Measurements from ENCODE around the gene DENND1A.

The DENND1A gene

DNA sequence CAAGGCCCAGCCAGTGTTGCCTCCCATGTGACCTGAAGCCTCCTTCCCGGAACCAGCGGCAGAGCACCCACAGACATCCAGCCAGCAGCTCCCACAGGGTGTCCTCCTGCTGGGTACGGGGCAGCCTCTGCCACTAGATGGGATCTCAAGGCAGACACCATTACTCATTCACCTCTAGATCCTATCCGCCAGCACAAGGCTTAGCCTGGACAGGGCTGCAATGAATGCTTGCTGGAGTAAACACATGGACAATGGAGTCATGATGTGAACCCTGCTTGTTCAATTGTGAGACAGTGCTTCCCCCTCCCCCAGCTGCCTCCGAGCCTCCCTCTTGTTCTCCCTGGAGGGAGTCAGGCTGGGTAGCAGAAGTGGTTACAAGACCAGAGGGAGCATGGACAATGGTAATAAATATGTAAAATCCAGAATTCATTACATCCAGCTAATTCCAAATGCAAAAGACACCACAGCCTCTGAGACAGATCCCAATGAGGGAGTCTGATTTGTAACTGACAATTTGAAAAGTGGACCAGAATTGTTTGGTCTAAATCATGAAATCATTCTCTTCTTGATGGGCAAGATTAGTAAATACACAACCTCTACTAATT lies 441.9 kb downstream of the DENND1A start:
- no peak for DNase-seq (ENCODE audit: low spot score)

DNA sequence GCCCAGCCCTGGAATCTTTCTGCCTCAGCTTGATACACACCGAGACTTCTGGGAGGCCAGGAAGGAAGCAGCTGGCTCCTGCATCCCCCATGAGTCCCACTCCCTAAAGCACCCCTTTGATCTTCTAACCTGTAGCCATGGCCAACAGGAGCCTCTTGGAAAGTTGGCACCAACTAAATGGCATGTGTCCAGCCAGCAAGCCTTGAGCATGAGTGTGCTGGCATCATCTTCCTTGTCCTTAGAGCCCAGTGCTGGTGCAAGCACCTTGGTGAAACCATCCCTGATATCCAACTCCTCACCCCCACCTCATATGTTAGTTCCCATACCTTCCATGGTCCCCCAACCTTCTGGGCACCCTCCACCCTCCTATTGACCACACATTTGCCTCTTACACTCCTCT lies 443.5 kb downstream of the DENND1A start:
- DNase-seq (ENCODE audit: low spot score): no peak

DNA sequence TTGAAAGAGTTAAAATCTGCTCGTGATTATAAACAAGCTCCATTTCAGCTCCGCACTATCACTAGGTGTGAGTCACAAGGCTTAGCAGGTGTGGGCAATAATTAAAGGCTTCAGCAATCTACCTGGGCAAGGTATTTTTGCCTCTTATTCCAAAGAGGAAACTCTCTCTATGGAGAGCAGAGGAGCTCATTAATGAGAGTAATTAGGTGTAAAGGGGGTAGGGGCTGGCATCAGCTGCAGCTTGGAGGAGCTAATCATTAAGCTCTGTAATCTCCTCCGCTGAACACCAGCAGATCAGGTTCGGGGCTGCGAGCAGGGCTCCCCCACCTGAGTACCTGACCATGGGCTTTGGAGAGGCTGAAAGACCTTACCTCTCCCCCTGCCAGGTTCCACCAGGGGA lies 444.7 kb downstream of the DENND1A start:
- no peak for DNase-seq (ENCODE audit: low spot score)

DNA sequence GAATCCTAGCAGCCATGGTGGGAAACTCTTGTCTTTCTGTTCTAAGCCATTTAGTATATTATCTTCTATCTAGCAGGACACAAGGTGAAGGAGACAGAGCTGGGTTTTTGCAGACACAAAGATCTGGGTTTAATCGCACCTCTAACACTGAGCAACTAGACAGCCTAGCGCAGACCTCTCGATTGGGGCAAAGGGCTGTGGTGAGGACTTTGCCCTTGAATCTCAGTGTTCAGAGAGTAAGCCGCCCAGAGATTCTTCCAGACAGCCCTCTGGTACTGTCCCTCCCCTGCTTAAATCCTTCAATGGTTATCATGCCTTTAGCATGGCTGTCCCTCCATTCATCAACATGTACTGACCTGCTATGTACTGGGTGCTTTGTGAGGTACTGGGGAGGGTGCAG lies 445.8 kb downstream of the DENND1A start:
- no peak for DNase-seq (ENCODE audit: low spot score)

DNA sequence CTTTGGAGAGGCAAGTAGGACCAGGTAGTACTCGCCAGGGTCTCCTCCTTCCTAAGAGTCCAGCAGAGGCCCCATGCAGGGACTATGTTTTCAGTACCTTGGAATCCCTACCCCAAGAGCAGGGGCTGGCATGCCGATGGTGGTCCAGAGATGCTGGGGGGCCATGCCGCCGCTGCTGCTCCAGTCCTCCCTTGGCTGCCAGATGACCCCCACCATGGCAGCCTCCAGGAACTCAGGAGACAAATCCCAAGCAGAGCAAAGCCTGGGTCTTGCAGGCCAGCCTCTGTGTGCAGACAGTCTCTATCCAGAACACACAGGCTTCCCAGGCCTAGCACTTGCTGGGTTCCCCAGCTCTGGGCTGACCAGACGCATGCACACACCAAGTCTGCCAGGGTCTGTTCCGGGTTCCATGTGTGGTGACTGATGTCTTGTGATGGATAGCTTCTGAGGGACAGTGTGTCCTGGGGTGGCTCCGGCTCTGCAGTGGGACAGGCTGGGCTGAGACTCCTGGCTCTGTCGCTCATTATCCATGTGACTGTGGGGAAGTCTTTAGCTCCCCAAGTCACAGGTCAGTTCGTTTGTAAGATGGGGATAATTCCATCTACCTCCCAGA lies 446.6 kb downstream of the DENND1A start:
- no peak for DNase-seq (ENCODE audit: low spot score)

DNA sequence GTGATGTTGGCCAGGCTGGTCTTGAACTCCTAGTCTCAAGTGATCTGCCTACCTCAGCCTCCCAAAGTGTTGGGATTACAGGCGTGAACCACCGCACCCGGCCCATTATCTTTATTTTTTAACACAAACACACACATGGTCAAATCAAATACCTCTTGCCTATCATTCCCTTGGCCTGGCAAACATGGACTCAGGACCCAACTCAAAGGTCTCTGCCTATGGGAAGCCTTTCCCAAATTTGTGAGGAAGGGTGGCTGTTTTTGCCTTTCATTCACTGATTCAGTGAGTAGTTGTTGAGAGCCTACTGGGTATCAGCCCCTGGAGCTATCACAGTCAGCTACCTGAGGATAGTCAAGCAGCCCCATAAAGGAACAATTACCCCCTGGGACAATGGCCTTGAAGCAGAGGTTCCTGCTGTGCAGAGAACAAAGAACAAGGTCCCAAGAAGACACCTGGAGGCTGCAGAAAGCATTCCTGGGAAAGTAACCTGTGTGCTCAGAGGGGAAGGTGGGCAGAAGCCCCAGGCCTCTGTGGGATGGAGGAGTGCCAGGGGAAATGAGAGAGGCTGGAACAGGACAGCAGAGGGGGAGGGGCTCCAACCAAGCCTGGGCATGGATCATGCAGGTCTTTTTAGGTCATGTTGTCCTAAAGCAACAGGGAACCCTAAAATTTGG lies 447.5 kb downstream of the DENND1A start:
- DNase-seq (ENCODE audit: low spot score): no peak

DNA sequence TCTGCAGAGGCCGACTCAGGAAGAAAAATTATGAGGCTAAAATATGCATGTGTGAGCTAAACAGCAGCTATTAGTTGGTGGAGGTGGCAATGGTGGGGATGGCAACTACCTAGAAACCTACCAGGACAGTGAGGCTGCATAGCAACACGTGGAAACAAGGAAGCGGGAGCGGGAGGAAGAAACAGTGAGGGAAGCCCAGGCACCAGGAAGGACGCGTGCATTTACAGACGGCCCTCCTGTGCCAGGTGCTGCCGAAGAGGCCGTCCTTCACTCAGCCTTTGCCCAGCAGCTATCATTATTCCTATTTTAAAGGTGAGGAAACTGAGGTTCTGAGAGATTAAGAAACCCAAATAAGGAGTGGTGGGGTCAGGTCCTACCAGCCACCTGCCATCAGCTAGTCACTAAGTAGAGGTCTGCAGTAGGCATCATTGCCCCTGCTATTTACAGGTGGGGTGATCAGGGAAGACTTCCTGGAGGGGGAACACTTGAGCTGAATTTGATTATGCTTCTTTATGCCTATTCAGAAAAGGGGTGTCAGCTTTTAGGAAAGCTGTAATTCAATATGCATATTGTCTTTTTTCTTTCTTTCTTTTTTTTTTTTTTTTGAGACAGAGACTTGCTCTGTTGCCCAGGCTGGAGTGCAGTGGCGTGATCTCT lies 448.6 kb downstream of the DENND1A start:
- no peak for DNase-seq (ENCODE audit: low spot score)

DNA sequence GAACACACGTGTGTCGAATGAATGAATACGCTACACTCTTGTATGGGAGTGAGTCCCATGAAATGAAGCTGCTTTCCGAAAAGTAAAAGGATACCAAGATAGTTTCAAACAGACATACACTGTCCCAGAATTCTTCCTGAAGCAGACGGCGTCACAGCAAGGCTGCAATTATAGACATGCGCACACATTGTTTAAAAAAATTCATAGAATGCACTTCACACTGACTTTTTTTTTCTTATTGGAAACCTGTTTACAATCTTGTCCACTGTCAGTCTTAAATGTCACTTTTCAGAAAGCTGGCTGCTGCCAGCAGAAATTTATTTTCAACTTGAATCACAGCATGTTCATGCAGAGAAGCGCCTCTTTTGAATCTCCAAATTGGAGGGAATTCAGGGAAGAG lies 449.1 kb downstream of the DENND1A start:
- DNase-seq (ENCODE audit: low spot score): no peak

DNA sequence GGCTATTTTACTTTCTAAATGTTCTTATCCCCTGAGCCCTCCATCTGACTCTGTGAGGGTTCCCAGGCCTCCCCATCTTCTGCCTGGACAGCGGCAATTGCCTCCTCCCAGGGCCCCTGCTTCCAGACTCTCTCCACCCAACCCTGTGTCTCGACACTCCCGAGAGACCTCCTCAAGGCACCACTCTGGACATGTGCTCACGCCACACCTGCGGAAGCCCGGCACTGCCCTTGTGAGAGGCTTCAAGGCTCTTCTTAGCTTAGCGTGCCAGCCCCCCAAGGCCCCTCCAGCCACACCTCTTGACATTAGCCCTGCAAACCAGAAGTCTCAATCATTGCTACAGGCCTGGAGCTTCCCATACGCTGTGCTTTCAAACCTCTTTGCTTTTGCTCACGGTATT lies 449.8 kb downstream of the DENND1A start:
- DNase-seq (ENCODE audit: low spot score): no peak

DNA sequence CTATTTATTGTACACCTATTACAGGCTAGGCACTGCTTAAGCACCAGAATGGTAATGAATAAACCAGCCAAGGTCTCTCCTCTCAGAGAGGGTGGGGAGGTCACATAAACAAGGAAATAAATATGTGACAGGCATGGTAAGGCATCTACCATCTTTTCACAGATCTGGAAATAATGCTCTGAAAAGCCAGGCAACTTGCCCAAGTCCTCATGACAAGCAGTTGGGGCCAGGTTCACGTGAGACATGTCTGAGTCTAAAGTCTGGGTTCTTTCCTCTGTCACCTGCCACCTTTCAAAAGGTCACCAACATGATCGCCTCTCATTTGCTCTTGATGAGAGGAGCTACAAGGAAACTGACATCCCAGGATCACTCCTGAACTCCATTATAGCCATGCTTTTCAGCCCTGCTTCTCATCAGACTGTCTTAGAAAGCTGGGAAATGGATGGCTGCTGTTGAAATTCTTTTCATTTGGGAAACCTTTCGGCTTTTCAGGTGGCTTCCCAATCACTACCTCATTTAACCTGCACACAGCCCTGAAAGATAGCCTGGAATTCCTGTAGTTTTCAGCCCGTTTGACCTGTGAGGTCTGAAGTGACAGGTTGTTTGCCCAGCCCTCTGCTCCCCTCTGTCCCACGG lies 450.8 kb downstream of the DENND1A start:
- DNase-seq (ENCODE audit: low spot score): no peak

DNA sequence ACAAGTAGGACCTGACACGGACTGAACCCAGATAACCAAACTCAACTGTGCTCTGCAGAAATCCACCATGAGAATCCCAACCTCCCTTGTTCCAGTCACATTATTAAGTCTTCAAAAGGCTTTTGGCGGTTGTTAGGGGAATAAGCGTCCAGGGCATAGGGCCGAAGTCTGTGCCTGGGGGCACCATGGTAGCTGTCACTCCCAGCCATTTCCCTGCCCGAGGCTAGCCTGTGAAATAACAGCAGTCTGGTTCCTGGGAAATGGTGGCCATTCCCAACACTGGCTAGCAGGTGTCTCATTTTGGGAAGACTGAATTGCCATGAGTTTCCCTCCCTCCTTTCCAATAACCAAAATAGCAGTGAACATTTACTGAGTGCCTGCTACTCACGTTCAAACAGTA lies 451.8 kb downstream of the DENND1A start:
- DNase-seq (ENCODE audit: low spot score): no peak

DNA sequence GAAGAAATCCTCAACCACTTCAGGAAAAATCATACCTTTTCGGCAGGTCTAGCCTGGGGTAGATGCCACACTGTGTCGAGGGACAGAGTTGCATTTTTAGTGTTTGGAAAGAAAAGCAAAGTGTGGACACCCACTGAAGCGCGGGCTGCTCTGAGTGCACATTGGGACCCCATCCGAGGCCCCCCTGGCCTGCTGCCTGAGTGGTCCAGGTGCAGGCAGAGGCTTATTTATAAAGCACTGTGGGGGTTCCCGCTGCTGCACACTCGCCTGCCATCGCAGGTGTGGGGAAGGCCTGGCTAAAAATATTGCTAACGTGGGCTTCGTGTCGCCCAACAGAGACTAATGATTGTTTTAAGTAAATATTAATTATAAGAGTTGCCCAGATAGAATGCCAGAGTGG lies 454.5 kb downstream of the DENND1A start:
- no peak for DNase-seq (ENCODE audit: low spot score)

DNA sequence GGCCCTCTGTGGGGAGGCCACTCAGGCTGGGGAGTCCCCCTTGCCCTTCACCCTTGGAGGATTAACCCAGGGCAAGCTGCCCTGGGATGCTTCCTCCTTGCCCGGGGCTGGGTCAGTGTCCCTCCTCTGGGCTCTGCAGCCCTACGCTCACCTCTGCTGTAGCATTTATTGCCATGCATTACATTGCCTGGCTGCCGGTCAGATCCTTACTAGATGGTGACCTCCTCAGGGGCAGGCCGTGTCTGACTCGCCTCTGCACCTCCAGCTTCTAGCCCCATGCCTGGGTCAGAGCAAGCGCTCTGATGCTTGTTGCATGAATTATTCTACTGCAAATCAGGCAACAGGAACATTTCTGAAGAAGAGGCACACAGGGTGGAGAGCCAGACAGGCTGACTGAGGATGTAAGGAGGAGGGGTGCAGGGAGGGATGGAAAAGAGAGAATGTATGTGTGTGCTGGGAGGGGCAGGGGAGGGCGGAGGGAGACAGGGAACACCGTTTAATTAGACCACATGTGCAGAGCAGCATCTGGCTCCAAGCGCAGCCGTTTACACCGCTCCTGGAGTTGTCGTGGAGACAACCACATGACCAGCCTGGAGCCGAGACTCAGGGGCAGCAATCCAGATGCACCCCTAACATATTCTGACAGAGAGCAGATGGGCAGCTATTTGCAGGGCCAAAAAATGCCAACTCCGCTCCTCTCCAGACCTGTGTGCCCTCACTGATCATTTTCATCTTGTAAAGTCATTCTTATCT lies 456.9 kb downstream of the DENND1A start:
- DNase-seq (ENCODE audit: low spot score): no peak

DNA sequence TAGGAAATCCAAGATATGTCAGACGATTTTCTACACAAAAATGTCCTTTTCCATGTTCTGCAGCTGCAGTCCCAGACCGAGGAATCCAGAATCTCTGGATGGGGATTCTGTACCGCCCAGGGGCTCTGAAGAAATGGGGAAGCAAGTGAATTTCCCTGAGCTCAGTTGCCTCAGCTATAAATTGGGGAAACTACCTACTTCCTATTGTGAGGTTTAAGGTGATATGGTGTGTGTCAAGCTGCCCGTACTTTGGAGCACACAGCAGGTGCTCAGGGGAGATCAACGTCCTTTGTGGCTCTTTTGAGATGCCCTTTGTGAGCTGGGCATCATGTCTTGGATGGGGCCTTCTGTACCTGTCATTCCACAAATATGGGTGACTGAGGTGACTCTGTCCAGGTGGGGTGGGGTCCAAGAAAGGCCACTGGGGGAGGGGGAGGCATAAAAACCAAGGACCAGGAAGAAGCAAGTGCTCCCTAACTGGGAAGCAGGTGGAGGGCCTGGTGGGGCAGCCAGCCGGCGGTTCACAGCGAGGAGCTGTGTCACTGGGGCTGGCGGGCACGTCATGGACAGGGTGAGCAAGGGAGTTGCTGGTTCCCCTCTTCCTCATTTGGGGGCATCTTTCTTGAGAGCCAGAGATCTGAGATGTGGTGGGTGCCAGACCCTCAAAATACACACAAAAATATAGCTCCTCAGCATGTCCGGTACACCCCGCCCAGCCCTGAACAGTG lies 457.9 kb downstream of the DENND1A start:
- no peak for DNase-seq (ENCODE audit: low spot score)

DNA sequence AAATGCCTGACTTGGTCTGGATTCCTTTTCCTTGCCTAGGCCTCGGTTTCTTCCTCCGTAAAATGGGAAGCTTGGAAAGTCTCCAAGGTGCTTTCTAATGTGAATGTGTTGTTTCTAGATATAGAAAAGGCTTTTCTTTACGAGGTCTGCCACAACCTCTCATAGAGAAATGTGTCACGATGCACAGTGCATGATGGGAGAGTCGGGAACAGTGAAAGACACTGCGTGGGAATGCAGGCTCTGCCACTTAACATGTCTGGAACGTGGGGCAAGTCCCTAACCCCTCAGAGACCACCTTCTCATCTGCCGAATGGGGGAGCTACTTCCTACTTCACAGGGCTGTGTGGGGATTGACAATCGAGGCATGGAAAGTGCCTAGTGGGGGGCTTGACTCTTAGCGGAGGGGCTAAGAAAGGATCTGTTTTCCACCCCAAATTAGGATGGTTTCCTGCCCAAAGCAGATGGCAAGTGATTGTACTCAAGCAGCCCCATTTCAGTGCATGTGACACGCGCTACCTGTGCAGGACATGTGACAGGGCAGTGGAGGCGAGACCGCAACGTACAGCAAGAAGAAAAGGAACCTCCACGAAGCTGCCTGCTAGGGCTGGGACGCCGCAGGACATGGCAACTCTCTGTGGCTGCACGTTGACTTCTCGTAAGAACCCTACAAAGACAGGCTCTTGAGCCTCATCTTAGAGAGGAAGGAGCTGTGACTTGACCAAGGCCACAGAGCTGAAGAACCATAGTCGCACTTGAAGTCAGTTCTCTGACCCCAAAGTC lies 458.7 kb downstream of the DENND1A start:
- DNase-seq (ENCODE audit: low spot score): no peak

DNA sequence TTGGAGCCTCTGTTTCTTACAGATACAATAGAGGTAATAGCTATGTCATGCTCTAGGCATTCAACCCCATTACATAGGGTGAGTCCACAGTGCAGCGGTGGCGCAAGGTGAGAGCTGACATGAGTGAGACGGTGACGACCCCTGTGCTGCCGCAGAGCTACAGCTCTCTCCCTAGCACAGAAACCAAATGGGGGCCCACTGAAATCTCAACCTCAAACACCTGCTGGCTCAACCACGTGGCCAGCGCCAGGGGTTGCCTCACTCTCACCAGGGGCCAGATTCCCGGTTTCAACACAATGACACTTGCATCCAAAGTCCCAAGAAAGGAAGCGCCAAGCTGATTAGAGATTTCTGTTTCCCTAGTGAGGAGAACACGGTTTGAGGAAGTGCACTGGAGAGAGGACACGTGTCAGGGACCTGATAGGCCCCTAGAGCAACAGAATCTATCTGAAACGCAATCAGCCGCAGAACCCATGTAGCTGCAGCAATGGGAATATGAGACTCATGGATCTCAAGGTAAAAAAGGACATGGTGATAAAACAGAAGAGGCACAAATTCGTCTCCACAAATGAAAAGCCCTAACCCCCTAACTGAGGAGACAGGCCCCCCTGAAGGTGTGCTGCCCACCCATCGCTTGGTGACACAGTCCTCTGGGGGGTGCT lies 459.7 kb downstream of the DENND1A start:
- DNase-seq (ENCODE audit: low spot score): no peak

DNA sequence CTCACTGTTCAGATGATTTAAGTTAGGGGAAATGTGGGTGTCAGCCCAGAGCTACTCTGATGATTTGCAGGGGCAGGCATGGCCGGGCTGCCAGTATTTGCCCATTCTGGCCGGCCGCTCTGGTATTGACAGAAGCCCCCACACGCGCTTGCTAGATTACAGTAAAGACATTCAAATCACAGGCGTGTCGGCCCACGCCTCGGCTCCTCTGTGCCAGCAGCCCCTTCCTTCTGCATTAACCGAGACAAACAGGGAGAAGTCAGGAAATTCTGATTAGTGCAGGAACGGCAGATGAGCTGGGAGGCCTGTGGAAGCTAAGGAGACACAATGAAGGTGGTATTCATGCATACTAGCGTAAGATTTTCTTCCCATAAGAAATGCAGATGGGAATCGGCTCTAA lies 460.6 kb downstream of the DENND1A start:
- DNase-seq (ENCODE audit: low spot score): no peak

DNA sequence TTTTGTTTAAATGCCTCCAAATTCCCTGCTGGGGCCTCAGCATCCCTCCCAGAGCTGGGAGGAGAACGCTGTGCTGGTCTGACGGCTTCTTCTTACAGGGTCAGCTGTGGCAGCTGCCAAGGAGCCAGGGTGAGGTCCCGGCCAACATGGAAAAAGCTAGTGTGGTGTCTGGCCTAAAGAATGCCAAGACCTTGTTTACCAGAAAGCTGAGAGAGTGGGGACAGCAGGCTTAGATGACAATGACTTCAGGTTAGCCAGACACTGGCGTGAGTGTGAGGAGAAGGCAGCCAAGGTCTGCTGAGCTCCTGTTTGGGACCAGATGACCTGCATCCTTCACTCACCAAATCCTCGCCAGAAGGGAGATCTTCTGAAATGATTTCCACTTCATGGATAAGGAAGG lies 461.4 kb downstream of the DENND1A start:
- no peak for DNase-seq (ENCODE audit: low spot score)

DNA sequence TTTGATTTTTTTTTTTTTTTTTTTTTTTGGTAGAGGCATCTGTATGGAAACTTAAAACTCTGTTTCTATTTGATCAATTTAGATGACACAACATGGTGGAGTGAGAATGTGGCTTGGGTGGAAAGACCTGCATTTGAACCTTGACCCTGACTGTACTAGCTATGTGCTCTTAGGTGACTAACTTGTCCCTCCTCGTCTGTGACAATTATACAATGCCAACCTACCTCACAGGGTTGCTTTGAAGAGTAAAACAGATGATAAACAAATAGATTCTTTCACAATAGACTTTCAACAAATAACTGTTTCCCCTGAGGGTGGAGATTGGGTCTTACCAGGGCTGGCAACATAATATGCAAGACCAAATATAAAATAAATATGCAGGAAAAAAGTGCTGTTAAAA lies 464.6 kb downstream of the DENND1A start:
- DNase-seq (ENCODE audit: low spot score): no peak

DNA sequence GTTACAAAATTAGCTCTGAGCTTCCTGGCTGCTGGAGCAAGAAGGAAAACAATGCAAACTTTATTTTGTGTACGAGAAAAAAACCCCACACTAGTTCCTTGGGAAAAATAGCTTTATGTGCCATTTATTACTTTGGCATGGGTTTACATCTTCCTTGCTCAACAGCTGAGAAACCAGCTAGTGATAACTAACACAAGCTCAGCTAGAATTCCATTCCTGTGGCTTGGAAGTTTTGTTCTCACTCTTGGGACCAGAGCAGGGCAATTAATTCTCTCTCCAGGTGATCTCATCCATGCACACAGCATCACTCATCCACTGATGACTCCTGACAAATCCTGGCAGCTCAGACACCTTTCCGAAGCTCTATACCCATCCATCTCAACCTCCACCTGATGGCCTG lies 469.8 kb downstream of the DENND1A start:
- DNase-seq (ENCODE audit: low spot score): no peak

Measured in CD4-positive, alpha-beta T cell treated with Interleukin-6 at 100 ng/mL for 8 hours (primary cell).